ENCODE results near the gene NEDD9.

Gene NEDD9

GRCh38 chr6:11232193-11232769 lies at the start of gene NEDD9:
Gene NEDD9 (minus strand): TSS chr6:11232668. CDS start chr6:11232515, 153 bp downstream.
- no peak for TF ChIP-seq ZNF274 (IDR thresholded peaks at IDR 0.05; ENCODE audit: low read depth, low read length)
- peak within 1 kb of the TSS; percentile 88 for H3K4me3 ChIP-seq (ENCODE audit: low read length)

- H3K4me3 ChIP-seq (ENCODE audit: low read length), result no peak overlapping the region
- no peak for TF ChIP-seq ZNF274 (IDR thresholded peaks at IDR 0.05; ENCODE audit: low read depth, low read length)
Measured at GRCh38 chr6:11282245-11282644, 49.8 kb upstream of the NEDD9 start.

GRCh38 chr6:11280394-11280793 lies 47.9 kb upstream of the NEDD9 start:
- no peak for TF ChIP-seq ZNF274 (IDR thresholded peaks at IDR 0.05; ENCODE audit: low read depth, low read length)
- H3K4me3 ChIP-seq (ENCODE audit: low read length), result no peak overlapping the region

- no peak for TF ChIP-seq ZNF274 (IDR thresholded peaks at IDR 0.05; ENCODE audit: low read depth, low read length)
- H3K4me3 ChIP-seq (ENCODE audit: low read length), result no peak overlapping the region
Measured at GRCh38 chr6:11279284-11279689, 46.8 kb upstream of the NEDD9 start.

- no peak for TF ChIP-seq ZNF274 (IDR thresholded peaks at IDR 0.05; ENCODE audit: low read depth, low read length)
- no peak overlapping the region; the same call in 1 of the 2 replicates for H3K4me3 ChIP-seq (ENCODE audit: low read length)
Measured at GRCh38 chr6:11278207-11278559, 45.7 kb upstream of the NEDD9 start.

- H3K4me3 ChIP-seq (ENCODE audit: low read length), result no peak overlapping the region; the same call in 1 of the 2 replicates
- no peak for TF ChIP-seq ZNF274 (IDR thresholded peaks at IDR 0.05; ENCODE audit: low read depth, low read length)
Measured at GRCh38 chr6:11277275-11278206, 45.1 kb upstream of the NEDD9 start.

- H3K4me3 ChIP-seq (ENCODE audit: low read length), result no peak overlapping the region
- TF ChIP-seq ZNF274 (IDR thresholded peaks at IDR 0.05; ENCODE audit: low read depth, low read length), result no peak
Measured at GRCh38 chr6:11276911-11277274, 44.4 kb upstream of the NEDD9 start.

- H3K4me3 ChIP-seq (ENCODE audit: low read length), result no peak overlapping the region
- TF ChIP-seq ZNF274 (IDR thresholded peaks at IDR 0.05; ENCODE audit: low read depth, low read length), result no peak
Measured at GRCh38 chr6:11276228-11276627, 43.8 kb upstream of the NEDD9 start.

GRCh38 chr6:11275598-11275997 lies 43.1 kb upstream of the NEDD9 start:
- H3K4me3 ChIP-seq (ENCODE audit: low read length), result no peak overlapping the region
- TF ChIP-seq ZNF274 (IDR thresholded peaks at IDR 0.05; ENCODE audit: low read depth, low read length), result no peak

- TF ChIP-seq ZNF274 (IDR thresholded peaks at IDR 0.05; ENCODE audit: low read depth, low read length), result no peak
- no peak overlapping the region for H3K4me3 ChIP-seq (ENCODE audit: low read length)
Measured at GRCh38 chr6:11273406-11274065, 41.1 kb upstream of the NEDD9 start.

- TF ChIP-seq ZNF274 (IDR thresholded peaks at IDR 0.05; ENCODE audit: low read depth, low read length), result no peak
- H3K4me3 ChIP-seq (ENCODE audit: low read length), result no peak overlapping the region
Measured at GRCh38 chr6:11272491-11273192, 40.2 kb upstream of the NEDD9 start.

- no peak for TF ChIP-seq ZNF274 (IDR thresholded peaks at IDR 0.05; ENCODE audit: low read depth, low read length)
- H3K4me3 ChIP-seq (ENCODE audit: low read length), result no peak overlapping the region
Measured at GRCh38 chr6:11271228-11272020, 39.0 kb upstream of the NEDD9 start.

All from GM08714 (cell line).